Measurements from ENCODE around the gene MACROD2.
"Not testable (repeated sequence)": the region's sequence is repeated elsewhere in the genome, so short reads cannot be mapped to it uniquely, and the experiment has no call there.

Gene MACROD2

DNA sequence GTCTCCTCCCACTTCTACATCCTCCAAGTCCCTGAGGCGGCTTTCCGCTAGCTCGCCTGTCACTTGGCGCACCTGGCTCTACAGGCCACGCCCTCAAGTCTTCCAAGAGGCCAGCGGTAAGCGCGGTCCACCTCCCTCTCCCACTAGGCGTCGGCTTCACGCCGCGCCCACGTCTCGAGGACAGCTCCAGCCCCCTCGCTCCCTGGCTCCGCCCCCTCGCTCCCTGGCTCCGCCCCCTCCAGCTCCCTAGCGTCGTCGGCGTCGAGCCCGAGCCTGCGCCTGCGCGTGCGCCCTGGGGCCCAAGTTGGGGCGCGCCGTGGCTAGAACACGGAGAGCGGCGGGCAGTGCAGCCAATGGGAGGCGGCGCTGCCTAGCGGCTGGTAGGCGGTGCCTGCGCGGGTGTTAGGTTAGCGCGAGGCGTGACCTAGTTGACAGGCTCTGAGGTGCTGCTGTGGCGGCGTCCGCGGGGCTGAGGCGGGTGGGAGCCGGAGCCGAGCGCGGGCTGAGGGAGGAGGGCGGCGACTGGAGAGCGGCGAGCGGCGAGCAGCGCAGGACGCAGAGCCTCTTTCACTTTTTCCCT is at the start of gene MACROD2:
TSS of gene MACROD2 (plus strand) at position 431 of the 580 bp plus-strand sequence.
- peak; percentile 95 for DNase-seq

DNA sequence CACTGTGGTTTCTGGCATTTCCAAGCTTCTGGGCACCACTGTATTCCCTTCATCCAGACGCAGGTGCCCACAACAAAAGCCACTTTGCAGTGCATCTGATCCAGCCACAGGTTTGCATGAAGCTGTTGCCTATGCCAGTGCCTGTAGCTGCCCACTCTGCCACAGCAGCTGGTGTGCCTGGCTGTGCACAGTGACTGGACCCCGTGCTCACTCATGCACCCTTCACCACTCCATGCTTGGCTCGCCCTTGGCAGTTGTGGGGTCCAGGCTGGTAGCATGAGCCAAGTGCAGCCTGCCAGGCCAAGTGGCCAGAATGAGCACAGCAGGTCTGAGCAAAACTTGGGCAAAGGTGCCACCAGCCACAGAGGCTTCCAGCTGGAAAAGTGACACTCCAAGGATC is 47.6 kb upstream of the MACROD2 start:
- no peak for DNase-seq

DNA sequence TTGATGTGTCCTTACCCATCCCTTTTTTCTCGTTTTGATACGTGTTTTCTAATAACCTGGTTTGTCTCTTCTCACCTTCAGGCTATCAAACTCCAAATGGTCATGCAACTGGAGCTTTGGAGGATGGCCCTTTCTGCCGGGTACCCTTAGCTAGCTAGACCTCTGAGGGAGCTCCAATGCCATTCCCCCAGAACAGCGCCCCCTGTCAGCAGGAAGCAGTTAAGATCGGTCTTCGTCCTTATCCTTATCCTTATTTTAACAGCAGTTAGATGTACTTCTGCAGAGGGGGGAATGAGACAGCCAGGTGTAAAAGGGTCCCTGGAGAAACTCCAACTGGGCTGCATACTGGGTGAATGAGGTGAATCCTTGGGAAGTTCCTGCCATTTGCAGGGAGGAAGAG is 42.1 kb upstream of the MACROD2 start:
- no peak for DNase-seq

DNA sequence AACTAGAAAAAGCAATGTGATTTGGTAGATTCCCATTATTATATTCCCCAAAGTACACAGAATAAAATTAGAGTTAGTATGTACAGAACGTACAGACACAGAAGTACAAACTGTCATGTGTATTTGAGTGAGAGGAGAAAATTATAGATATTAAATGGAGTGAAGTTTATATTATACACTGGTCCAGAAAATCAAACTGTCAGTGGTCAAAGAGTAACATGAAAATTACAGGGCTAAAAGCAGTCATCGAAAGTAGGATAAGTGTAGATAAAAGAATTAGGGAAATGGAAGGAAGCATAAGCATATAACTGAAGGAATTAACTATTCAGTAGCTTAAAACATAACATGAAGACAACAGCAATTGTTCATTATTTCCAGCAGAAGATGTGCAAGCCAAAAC is 35.2 kb upstream of the MACROD2 start:
- no peak for DNase-seq

DNA sequence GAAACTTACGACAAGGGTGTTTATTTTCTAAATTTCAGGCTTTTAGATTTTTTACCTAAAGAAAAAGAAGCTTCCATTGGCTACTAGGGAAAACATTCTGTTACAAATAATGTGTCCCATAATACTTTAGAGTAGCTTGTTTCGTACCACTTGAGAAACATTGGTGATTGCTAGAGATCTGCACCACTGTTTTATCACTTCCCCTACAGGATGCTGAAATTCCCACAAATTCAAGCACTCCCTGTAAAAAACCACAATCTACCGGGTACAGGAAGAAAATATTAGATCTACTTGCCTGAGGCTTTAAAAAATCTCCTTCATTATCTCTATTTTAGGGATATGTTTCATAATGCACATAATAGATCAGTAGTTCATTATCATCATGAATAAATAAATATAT is 34.8 kb upstream of the MACROD2 start:
- no peak for DNase-seq

DNA sequence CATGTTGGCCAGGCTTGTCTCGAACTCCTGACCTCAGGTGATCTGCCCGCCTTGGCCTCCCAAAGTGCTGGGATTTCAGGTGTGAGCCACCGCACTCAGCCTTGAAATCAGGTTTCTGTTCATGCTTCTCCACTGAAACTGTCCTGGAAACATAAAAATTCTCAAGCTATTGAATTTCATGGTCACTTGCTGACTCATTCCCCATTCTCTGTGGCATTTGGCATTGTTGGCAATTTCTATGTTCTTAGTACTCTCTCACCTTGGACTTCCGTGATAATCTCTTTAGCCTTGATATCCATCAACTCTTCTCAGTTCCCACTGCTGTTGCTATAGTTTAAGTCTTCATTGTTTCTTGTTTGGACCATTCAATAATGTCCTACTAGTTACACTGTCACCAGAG is 11.1 kb upstream of the MACROD2 start:
- DNase-seq, result no peak

DNA sequence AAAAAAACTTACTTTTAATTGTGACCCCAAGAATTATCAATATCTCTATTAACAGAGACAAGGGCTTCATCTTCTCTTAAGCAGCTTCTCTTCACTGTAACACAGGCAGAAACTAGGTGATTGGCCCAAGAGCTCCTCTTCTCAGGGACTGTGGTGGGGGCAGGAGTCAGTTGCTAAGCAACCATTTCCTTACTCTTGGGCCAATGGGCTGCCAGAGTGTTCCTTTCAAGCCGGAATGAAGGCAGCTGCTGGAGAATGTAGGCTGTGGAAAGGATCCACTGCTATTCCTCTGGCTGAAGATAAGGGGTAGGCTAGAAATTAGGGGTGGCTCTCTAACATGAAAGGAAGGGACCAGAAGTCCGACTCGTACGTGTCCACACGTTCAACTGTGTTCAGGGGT is 4.9 kb upstream of the MACROD2 start, which contains the start of gene SEL1L2:
TSS of gene SEL1L2 (minus strand) at position 150 of the 400 bp plus-strand sequence. CDS start at position 70, 80 bp downstream.
- no peak for DNase-seq

DNA sequence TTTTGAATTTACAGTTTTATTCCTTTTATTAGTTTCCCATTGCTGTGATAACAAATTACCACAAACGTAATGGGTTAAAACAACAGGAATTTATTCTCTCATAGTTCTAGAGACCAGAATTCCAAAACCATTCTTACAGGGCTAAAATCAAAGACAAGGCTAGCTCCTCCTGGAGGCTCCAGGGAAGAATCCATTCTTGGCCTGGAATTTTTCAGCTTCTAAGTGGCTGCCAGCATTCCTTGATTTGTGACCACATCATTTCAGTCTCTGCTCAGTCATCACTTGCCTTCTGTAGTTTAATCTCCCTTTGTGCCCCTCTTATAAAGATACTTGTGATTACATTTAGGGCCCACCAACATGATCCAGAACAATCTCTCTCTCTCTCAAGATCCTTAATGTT is 4.0 kb upstream of the MACROD2 start:
- DNase-seq, result no peak

DNA sequence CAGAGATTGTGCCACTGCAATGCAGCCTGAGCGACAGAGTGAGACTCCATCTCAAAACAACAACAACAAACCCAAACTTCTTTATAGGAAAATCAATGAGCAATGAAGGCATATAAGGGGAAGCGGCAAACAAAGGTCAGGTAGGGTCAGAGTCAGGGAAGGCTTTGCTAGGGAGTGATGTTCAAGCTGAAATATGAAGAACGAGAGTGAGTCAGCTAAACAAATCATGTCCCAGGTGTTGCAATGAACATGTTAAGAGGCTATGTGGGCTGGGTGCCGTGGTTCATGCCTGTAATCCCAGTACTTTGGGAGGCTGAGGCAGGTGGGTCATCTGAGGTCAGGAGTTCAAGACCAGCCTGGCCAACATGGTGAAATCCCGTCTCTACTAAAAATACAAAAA is 3.4 kb upstream of the MACROD2 start:
- DNase-seq, result not testable (repeated sequence)

DNA sequence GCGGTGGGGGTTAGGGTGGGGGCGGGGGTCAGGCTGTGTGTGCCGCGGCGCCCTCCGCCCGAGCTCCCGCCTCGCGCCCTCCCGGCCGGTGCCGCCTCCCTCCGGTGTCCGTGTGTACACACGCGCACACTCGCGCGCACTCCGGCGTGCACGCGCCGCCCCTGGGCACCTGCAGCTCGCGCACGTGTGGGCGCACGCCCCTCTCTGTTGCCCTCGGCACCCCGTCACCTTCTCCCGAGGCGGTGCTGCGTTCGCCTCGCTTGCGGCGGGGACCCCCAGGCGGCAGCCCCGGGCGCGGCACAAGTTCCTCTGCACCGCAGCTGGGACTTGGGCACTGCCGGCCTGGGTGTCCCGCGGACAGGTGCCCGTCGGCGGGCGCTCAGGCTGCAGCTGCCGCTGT is 525 bp downstream of the MACROD2 start:
- DNase-seq, result peak; percentile 47

DNA sequence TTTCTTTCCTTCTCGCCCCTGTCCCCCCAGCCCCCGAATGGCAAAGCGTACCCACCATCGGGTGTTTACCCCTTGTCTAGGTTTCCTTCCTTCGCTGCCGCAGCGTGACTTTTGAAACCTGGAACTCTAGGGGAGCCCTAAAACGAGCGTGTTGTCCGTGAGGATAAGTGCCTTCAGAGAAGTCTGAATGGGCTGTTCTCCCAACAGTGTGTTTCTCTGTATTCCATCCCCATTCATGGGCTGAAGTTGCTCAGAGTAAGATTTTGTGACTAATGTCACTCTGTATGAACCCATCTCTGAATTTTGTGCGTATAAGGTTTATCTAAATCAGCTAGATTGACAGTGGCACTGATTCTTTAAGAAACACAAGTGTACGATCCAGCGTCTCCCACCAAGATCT is 949 bp downstream of the MACROD2 start:
- no peak for DNase-seq

DNA sequence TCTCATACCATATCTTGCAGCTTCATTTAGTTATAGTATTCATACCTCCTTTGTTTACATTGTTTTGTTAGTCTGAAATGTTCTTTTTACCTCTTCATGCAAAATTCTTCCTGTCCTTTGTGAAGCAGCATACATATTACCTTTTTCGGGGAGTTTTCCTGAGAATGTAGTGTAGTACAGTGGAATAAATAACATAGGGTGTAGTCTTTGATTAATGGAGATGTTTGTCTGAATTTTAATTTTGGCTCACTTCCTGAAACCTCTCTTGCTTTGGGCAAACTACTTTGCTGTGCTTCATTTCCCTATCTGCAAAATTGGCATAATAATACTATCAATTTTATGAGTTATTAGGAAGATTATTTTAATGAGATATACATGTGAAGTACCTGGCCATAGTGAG is 5.6 kb downstream of the MACROD2 start:
- DNase-seq, result no peak

DNA sequence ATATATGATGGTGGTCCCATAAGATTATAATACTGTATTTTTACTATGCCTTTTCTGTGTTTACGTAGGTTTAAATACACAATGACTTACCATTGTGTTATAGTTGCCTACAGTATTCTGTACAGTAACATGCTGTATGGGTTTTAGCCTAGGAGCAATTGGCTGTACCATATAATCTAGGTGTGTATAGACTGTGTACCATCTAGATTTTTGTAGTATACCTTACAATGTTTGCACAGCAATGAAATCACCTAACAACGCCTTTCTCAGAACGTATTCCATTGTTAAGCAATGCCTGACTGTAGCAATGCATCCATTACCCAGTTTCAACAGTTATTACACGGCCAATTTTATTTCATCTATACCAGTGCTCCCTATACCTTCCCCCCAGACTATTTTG is 10.7 kb downstream of the MACROD2 start:
- no peak for DNase-seq

DNA sequence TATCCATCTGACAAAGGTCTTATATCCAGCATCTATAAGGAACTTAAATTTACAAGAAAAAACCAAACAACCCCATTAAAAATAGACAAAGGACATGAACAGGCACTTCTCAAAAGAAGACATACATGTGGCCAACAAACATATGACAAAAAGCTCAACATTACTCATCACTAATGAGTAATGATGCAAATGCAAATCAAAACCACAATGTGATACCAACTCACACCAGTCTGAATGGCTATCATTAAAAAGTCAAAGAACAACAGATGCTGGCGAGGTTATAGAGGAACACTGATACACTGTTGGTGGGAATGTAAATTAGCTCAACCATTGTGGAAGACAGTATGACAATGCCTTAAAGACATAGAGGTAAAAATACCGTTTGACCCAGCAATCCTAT is 13.9 kb downstream of the MACROD2 start:
- no peak for DNase-seq

DNA sequence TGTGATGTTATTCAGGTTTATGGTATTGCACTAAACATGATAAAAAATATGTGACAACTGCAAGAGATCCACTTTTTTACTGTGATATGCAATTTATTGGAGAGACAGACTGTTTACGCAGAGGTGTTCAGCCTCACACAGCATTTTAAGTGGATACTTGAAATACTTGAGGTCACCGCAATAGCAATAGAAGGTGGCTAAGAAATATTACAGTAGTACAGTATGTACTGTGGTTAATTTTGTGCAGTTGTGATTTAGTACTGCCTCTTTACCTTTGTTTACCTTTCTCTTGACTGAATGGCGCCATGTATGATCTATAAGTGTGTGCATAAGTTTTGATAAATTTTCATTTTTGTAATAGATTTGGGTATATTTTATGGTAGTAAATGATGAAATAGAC is 17.4 kb downstream of the MACROD2 start:
- DNase-seq, result no peak

DNA sequence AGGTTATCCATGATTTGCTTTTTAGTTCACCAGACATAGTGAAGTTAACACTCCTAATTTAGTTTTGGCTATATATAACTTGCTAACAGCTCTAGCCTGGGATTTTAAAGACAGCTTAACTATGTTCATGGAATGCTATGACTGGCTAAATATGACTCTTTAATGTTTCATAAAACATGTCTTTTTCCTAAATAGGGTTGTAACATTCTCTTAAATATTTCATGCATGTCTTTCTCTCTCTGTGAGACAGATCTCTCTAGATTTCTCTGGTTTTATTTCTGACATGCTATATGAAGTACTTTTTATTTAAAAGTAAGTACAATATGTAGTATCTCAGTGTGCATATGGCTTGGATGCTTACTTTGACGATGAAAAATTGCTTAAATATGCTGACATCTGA is 35.7 kb downstream of the MACROD2 start:
- no peak for DNase-seq

DNA sequence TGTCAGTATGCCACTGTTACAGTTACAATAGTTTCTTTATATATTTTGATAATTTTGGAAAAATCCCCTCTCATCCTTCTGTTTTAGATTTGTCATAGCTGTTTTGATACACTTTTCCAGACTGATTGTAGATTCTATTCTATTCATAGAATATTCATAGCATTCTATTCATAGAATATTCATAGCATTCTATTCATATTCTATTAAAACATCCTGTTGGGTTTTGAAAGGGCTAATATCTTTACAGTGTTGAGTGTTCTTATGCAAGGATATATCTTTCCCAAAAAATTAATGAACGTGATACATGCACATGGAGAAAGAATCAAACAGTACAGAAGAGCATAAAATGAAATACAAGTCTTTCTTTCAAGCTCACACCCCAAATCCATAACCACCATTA is 38.0 kb downstream of the MACROD2 start:
- DNase-seq, result no peak

DNA sequence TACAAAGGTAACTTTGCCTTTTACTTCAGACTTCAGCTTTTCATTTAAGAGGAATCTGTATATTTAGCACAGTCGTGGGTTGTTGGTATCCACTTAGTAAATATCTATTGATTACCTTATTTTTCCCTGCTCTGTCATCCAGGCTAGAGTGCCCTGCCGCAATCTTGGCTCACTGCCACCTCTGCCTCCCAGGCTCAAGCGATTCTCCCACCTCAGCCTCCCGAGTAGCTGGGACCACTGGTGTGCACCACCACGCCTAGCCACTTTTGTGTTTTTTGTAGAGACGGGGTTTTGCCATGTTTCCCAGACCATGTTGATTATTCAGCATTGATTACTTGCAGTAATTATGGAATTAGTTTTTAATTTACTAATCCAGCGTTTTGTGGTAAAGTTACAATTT is 41.3 kb downstream of the MACROD2 start:
- DNase-seq, result no peak

DNA sequence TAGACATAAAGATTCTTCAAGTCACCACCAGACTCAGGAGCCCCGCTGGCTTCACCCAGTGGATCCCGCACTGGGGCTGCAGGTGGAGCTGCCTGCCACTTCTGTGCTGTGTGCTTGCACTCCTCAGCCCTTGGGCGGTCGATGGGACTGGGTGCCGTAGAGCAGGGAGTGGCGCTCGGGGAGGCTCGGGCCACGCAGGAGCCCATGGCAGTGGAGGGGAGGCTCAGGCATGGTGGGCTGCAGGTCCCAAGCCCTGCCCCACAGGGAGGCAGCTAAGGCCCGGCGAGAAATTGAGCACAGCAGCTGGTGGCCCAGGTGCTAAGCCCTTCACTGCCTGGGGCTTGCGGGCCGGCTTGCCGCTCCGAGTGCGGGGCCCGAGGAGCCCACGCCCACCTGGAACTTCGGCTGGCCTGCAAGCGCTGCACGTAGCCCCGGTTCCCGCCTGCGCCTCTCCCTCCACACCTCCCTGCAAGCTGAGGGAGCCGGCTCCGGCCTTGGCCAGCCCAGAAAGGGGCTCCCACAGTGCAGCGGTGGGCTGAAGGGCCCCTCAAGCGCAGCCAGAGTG is 49.5 kb downstream of the MACROD2 start:
- DNase-seq, result not testable (repeated sequence)

DNA sequence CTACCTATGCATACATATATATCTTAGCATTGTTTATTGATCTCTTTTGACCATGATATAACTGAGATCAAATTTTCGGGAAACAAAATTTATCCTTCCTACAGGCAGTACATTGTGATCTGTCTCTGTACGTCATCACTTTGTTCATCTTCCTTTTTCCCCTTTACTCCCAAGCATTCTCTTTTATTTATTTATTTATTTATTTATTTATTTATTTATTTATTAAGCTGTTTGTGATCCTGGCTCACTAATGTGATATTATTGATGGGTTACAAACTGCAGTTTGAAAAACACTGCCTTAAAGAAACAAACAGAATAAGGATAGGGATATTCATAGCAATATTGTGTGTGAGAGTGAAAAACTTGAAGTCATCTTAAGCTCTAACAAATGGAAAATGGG is 51.2 kb downstream of the MACROD2 start:
- DNase-seq, result no peak

DNA sequence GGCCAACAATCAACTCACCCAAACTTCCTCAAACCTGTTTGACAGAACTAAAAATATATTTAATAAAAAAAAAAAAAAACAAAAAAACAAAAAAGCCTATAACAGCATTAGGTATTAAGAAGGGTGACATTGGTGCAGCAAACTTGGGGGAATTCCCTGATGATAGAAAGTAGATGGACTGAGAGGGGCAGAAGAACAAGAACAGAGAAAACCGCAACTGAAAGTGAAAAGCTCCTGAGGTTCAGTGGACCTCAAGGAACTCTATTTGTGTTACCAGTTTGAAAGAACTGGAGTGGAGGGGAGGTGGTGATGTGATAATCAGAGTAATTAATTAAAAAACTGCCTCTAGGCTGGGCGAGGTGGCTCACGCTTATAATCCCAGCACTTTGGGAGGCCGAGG is 53.8 kb downstream of the MACROD2 start:
- no peak for DNase-seq

DNA sequence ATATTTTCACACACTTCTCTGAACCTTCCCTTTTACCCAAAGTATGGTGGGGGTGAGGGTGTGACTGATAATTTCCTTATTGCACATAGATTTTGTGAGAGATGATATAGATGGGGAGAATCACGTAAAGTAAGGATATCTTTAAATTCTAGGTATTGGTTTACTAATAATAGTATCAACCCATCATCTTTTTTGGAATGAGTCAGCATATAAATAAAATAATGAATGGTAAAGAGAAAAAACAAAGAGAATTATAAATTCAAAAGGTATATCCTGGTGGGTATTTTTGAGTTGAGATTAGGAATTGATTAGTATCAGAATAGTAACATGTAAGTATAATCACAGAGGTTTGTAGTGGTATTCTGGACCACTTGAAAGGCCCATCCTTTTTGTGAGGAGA is 56.1 kb downstream of the MACROD2 start:
- no peak for DNase-seq

DNA sequence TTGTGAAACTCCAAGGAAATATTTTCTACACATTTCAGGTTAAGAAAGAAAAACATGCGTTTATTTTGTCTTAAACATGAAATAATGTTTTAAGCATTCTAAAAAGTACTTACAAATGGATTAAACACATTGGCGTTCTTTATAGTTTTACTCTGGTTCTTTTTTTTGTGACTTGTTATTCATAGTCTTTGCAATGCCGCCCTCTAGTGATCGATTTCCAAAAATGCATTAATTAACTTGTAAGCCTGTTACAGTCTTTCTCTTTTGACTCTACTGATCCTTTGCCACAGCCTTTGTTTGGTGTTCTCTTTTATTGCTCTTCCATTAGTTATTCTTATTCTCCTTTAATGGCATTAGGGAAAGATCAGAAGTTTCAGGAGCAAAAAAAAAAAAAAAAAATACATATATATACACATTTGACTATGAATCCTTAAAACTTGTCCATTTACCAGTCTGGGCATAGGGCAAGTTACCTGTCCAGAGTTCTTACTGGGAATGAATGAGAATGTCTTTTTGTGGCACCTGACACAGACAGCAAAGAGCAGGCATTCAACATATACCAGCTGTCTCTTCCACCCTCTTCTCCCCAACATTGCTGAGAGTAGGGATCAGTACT is 59.9 kb downstream of the MACROD2 start:
- DNase-seq, result peak; percentile 69

DNA sequence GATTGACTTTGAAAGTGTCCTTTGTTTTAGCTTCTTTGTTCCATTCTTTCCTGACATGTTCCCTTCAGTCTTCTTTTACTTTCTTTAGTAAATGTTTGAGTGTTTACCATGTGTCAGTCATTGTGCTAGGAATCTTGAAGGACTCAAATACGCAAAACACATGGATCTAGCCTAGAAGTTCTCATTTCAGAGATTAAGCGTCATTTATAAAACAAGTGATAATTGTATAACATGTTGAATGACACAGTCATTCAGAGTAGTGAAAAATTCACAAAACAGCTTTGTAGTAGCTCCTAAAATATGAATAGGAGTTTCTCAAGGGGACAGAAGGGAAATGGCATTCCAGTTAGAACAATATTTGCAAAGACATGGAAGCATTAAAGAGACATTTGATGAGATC is 66.9 kb downstream of the MACROD2 start:
- DNase-seq, result no peak

DNA sequence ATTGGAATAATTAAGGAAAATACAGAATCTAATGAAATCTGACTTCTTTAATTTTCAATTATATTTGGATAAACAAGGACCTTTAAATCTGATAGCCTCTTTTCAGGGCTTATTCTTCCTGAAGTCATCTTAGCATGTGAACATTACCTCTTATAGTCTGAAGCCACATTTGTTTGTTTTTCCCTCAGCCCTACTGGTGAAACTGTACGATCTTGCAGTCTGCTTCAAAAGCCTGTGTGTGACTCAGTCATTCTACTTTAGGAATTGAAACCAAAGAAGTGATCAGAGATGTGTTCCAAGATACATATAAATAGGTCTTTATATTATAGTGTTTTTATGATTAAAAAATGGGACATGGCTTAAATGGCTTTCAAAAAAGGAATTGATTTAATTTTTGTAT is 67.5 kb downstream of the MACROD2 start:
- DNase-seq, result no peak
